ENCODE data around the gene FANCB.

Gene FANCB

DNA sequence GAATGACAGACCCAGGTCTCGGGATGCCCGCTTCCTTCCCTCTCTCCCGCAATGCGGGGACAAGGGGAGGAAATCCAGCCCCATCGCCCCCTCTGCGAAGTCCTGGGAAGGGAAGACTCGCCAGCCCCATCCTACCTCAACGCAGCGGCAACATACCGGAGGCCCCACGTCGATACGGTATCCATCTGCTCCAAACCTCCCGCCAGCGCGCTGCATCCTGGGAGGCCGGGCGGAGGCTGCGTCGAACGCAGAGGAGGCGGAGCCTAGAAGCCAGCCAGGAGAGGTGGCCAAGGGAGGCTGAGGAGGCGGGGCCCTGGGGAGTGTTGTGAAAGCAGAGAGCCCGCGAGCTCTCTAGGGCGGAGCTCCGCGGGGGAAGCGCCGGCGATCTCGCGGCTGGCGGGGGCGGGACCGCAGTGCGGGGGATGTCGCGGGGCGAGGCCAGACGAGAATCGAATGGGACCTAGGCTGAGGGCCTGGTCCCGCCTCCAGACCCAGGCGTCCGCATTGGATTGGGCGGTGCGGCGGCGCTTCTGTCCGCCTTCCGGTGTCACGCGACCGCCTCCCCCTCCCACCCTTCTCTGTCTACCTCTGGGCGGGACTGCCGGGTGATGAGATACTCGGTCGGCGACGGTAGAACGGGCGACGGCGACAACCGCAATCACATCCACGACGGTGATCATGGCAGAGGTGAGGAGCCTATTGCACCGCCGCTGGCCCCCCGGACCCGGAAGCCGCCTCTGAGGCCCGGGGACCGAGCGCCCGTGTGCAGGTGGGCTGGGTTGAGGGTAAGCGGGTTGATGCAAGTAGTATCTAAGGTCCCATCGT is at the start of gene FANCB, which contains the start of gene MOSPD2:
Gene FANCB, minus strand, starts transcription at position 219 of the 825 bp plus-strand sequence. CDS start 7,559 bp downstream, outside the sequence.
Gene MOSPD2, plus strand, starts transcription at position 571 of the 825 bp plus-strand sequence. Its CDS starts 108 bp downstream, at position 679.
- DNase-seq (ENCODE audit: low spot score): peak; percentile 91

DNA sequence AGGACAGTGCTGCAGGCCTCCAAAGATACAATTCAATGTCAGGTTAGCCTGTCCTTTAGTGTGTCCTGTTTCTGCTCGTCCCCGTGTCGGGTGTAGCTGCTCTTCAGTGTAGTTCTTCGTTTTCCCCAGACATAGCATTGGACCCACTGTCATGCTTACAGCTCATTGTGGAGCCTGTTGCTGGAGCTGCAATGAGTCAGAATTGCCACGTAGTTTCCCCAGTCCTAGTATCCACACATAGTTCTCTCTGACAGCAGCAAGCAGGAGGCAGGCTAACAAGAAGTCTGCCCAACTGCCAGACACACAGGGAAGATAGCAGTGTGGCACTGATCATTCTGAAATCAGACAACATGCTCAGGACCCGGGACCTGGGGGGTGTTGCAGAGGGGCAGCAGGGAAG is 49.6 kb upstream of the FANCB start:
- DNase-seq (ENCODE audit: low spot score): no peak

DNA sequence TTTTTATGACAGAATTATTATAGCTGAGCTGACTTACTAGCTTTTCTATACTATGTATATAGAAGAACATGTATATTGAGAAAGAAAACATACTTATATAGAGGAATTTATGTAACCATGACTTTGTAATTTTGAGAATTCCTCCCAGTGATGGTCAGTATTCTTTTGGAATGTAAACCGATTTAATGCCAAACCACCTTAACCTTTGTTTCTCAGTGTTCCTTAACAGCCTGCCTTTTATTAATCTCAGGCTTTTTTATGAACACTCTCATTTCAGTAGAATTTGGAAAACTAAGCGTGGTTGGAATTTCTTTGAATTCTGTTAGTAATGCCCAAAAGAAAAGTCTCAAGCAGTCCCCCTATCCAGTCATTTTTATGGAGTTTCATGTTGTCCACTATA is 47.3 kb upstream of the FANCB start:
- no peak for DNase-seq (ENCODE audit: low spot score)

DNA sequence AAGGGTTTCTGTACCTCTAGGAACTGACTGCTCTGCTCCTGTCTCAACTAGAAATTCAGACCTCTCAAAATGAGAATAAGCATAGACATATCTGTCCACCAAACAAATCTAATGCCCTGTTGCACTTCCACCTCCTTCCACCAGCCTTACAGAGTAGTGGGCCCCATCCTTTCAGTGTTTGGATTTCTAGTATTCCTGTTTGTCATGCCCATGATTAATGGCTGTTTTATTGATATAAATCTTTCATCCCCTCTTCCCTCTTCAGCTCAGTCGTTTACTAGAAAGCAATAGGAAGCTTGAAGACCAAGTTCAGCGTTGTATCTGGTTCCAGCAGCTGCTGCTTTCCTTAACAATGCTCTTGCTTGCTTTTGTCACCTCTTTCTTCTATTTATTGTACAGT is 46.5 kb upstream of the FANCB start:
- DNase-seq (ENCODE audit: low spot score): no peak

DNA sequence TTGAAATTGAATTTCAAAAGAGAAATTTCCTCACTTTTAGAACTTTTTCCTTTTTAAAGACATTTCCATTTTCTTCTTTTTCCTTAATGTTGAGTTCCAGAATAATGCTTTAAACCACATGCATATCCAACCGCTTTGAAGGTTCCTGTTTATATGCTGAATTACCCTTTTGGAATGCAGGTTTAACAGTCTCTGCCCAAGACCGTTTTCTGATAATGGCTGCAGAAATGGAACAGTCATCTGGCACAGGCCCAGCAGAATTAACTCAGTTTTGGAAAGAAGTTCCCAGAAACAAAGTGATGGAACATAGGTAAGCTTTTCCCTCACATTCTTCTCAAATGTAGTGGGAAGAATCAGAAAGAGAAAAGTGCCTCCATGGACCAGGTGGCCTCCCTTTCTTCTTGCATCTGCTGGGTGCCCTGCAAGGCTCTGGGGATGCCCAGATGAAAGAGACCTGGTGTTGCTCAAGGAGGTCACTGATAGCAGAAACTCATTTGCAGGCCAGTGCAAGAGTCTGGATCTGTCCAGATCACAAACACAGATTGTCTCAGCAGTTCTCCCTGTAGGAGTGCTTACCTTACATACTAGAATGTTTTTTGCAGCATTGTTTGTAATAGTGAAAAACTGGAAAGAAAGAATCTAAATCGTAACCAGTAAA is 43.3 kb upstream of the FANCB start:
- DNase-seq (ENCODE audit: low spot score): no peak

DNA sequence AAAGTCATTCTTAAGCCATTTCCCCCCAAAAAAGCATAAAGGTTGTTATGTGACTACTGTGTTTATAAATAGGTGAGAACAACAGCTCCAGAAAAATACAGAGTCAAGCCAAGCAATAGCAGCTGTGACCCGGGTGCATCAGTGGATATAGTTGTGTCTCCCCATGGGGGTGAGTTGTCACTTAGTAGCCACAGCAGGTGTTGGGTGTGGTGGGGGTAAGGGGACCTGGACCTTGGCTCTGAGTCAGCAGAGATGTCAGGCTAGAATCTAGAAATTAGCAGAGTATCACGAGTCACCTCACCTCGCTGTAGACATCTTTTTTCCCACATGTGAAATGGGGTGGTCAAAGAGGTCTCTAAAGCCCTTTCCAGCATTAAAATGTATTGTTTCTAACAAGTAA is 42.7 kb upstream of the FANCB start:
- DNase-seq (ENCODE audit: low spot score): no peak

DNA sequence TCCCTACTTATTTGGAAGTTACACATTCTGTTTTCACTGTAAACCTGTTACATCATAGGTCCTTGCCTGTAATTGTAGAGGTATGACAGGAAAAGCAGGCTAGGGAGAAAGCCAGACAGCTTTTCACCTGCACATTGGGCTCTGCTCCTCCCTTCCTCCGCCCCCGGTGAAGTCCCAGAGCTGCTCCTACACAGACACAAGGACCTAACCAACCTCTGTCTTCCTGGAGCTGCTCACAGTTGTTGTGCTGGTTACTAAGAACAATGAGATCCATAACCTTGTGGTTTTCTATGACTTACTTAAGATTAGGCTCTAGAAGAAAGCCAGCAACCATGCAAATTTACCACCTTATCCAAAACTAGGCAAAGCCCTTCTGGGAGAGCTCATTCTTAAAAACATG is 40.4 kb upstream of the FANCB start:
- no peak for DNase-seq (ENCODE audit: low spot score)

DNA sequence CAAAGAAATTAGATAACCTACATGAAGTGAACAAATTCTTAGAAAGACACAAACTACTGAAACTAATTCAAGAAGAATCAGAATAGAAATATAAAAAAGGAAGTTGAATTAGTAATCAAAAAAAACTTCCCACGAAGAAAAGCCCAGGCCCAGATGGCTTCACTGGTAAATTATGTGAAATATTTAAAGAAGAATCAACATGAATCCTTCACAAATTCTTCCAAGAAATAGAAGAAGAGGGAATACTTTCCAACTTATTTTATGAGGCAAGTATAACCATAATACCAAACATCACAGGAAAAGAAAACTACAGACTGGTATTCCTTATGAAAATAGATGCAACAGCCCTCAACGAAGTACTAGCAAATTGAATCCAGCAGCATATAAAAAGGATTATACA is 31.0 kb upstream of the FANCB start:
- no peak for DNase-seq (ENCODE audit: low spot score)

DNA sequence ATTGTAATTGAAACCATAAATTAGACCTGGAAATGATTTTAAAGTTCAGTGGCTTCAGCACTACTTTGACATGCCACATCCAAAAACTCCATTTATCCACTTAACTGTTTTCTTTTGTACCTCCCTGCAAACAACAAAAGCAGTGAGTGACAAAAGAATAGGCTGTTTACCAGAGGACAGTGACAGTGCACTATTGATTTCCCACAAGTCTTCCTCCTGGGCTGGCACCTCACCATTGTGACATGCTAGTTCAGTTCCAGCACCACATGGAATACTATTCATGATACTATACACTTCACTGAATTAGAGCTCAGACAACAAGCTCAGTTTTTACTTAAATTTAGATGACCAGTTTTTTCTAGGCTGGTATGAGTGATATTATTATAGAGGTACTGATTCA is 29.7 kb upstream of the FANCB start:
- no peak for DNase-seq (ENCODE audit: low spot score)

DNA sequence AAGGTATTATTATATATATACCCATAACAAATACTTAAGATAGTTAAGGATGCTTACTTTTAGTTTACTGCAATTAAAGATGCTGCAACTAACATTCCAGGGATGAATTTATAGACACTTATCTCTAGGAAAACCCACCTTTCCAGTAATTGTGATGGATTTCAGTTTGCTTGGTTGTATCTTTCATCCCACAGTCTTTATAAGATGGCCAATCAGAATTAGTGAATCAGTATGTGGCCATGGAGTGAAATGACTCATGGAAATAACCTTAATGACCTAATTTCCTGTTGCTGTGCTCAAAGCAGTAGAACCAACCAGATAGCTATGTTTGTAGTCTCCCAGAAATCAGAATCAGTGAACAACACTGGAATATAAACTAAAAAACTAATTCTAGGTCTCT is 26.7 kb upstream of the FANCB start:
- no peak for DNase-seq (ENCODE audit: low spot score)

DNA sequence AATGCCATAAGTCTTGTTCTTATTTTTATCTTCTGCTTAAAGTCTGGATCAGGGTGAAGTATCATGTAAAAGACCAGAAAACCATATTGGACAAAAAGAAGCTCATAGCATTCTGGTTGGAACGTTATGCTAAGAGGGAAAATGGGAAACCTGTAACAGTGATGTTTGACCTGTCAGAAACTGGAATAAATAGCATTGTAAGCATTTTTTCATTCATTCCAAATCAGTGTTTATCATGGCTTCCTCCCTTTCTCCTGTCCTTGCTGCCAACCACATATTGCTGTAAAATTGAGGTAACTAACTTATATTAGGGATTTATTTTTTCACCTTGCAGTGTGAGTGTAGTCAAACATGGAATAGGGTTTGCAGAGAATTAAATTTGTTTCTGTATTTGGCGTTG is 24.2 kb upstream of the FANCB start:
- DNase-seq (ENCODE audit: low spot score): no peak

DNA sequence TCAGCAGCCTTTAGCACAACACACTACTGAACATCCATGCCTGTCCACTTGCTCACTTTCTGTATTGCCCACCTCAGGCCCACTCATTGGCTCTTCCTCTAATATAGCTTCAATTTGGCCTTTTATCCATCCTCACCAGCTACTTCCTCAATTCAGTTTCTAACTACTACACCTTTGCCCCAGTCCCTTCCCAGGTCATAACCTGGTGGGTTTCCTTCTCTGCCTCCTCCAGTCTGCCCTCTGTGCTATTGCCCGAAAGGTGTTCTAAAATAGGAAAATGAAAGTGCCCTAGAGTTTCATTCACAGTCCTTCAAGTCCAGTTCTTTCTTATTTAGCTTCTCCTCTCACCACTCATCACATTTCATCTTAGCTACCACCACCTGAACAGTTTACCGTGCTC is 23.4 kb upstream of the FANCB start:
- DNase-seq (ENCODE audit: low spot score): no peak

DNA sequence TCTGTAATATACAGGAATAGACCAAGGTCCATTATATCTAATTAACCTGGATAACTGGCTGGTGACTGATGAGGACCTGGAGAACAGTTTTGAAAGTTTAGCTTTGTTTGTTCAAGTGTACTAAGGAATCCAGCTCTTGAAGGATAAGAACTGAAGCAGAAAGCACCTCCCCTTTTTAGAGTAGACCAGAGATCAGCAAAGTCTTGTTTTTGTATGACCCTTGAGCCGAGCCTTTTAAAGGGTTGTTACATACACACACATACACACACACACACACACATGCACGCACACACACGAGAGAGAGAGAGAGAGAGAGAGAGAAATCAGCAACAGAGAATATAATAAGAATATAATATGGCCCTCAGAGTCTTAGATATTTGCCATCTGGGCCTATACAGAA is 13.4 kb upstream of the FANCB start:
- no peak for DNase-seq (ENCODE audit: low spot score)

DNA sequence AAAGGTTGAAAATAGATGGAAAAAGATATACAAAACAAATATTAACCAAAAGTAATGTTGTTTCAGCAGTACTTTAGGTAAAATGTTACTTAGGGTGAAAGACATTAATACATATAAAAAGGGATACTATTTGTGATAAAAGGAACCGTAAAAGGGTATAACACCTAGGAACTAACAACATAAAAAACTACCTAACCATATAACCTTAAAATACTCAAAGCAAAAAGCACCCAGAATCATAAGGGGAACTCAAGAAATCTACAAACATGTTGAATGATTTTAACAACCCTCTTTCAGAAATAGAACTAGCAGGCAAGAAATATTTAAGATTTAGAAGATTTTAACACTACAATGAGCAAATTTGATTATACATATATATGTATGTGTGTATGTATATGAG is 11.8 kb upstream of the FANCB start:
- DNase-seq (ENCODE audit: low spot score): no peak

DNA sequence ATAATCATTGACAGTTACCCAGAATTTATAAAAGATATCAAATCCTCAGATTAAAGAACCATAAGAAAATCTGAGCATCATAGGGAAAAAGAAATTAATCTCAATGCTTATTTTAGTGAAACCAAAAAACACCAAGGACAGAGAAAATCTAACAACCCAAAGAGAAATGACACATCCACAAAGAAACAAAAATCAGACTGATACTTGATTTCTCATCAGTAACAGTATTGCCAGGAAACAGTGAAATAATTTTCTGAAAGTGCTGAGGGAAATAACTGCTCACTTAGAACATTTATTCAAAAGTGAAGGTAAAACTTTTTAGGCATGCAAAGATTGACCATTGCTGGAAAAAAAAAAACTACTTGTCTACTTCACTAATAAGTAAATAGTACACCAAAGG is 11.0 kb upstream of the FANCB start:
- no peak for DNase-seq (ENCODE audit: low spot score)

DNA sequence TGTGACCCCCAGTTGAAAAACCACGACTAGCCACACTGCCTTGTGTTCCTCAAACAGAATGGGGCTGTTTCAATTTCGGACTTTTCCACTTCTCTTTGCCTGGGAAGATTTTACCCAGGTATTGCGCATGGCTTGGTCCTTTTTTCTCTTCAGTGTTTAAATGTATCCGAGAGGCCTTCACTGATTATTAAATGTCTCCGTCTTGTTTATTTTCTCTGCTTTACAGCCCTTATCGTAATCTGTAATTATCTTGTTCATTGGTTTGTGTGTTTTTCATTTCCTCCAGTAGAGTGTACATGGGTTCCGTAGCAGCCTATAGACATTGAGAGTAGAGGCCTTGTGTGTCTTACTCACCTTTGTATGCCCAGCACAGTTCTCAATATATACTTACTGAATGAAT is 2.8 kb upstream of the FANCB start:
- no peak for DNase-seq (ENCODE audit: low spot score)

DNA sequence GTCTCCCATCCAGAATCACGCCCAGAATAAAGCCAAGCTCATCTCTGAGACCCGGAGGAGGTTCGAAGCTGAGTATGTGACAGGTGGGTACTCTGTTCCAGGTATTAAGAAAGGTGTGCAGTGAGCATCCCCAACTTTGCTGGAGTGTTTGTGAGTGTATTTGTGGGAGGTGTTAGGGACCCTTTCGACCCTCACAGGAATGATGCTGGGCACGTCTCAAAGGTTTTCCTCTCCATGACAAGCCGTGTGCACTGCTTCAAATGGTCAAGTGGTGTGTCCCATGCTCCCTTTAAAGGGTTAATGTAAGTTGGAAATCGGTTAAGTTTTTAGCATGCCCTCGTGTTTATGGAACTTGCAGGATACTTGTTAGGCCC is 794 bp upstream of the FANCB start:
- no peak for DNase-seq (ENCODE audit: low spot score)

DNA sequence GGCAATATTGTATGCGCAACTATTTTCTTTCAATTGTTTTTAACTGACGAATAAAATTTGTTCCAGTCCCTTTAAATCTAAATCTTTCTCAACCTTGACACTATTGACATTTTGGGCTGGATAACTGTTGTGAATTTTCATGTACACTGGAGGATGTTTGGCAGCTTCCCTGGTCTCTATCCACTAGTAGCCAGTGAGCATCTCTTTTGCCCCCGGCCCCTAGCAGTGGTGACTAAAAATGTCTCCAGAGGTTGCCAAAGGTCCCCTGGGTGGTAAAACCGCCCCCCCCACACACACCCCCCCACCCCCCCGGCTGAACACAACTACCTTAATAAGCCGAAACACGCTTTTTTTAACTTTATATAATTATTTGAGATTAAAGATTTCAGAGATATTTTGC is 514 bp downstream of the FANCB start:
- DNase-seq (ENCODE audit: low spot score): no peak

DNA sequence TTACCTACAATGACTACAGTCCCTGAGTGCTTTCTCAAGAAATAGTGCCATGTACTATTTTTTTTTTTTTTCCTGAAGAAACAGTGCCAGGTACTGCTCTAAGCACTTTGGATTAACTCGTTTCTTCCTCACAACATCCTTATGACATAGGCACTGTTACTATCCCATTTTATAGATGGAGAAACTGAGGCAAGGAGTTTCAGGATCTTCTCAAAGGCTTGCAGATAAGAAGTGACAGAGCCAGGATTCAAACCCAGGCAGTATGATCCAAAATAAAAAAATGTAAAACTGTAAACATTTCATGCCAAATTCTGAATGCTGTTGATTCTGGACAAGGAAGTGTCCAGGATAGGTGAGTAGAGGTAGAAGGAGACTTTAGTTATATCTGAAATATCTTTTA is 1.1 kb downstream of the FANCB start:
- no peak for DNase-seq (ENCODE audit: low spot score)

DNA sequence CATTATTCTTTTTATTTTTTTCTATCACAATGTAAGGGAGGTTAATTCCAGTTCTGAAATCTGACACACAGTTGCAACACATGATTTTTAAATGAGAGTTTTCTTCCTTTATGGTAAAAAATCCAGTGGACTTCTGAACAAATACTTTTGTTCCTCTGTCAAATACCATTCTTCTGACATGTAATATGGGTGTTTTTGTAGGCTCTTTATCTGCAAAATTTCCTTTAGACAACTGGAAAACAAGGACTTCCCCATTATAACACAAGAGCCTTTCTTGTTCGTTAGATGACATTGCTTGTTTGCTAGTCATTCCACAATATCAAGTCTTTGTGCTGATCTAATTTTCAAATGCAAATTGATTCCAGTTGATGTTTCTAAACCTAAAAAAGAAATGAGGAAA is 7.7 kb downstream of the FANCB start:
- no peak for DNase-seq (ENCODE audit: low spot score)

DNA sequence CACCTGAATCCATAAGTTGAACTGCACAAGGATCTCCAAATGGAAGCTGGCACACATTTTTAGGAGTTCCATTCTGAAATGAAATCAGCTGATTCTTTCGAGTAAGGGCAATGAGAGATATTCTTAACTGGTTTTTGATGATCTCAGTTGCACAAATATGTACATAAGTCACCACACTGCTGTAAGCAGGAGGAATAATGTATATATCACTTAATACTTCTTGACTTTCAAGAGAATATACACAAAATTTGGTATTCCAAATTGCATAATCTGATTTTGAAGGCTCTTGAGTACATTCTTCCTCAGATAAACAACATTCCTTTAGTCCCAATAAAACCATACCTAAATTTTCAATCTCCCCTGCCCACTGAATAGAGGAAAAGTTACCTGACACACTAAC is 8.2 kb downstream of the FANCB start:
- DNase-seq (ENCODE audit: low spot score): no peak

DNA sequence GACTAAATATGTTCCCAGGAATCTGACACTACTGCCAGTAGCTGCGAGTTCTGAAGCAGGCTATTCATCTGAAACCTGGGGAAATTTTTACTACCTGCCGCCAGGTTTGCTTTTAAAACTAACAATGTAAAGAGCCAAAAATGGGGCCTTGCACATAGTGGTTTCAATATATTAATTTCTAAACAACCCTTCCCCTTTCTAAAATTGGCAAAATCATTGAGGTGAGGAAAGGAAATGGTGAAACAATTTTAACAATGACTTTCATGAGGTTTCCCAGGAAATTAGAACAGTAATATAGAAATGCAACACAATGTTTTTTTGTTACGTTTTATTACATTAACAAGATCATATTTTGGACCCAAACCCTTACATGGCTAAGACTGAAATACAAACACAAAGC is 21.3 kb downstream of the FANCB start:
- DNase-seq (ENCODE audit: low spot score): no peak

DNA sequence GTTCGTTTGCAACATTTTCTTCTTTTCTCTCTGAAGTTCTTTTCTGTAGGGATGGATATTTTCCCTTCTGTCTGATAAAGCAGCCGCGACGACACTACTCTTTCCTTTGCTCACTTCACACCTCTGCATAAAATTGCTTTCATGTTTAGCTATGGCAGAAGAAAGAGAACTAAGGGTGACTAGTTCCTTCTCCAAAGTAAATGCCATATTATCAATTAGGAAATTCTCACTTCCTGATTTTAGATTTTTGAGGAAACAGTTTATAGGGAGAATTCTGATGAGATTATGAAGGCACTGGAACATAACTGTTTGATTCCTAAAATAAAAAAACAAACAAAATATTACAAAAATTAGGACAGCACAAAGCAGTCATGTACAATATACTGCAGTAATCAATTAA is 29.2 kb downstream of the FANCB start:
- DNase-seq (ENCODE audit: low spot score): no peak

DNA sequence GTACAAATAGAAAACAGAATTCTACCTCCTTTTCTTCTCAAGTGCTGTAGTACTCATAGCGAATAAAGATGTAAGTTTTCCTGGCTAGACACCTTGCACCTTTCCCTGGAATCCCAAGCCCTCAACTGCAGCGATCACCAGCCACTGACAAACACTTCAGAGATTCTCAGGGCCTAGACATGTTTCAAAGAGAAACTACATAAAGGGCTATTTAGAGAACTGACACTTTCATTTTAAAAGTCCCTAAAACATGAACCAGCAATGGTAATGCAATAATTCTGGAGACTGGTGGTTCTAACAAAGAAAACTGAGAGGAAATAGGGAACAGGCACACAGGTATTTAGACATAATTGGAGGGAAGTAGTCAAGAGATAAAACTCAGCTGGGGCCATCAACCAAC is 35.7 kb downstream of the FANCB start:
- no peak for DNase-seq (ENCODE audit: low spot score)
